Measurements from ENCODE around the gene PRKD2.
A peak's percentile ranks its signal among the peaks of the same experiment; 100 is the strongest.

PRKD2 gene

GRCh38 chr19:46731584-46731983, 14.7 kb upstream of the PRKD2 start:
- ChIA-PET CTCF (interaction anchor here (0.7 to 6.3 kb wide), 6 partner anchors 8 to 70 kb away, joined by 3 to 69 read pairs (median 5); partner anchors contain the start of gene DACT3), POLR2A (interaction anchor here (0.6 to 1.4 kb wide), 2 partner anchors 18 to 23 kb away, joined by 3 to 6 read pairs; no protein-coding TSS in a partner anchor)
- Histone ChIP-seq H3K4me1 (ENCODE audit: control insufficient read depth, insufficient read depth, low read length) (no peaks in the 10 kb centered on the region; the same call in 1 of the 2 replicates), H3K27ac (ENCODE audit: extremely low read depth, low read depth, low read length) (peak overlapping the region; percentile 30; the same call in 1 of the 2 replicates), H3K9me3 (ENCODE audit: control insufficient read depth, insufficient read depth, low read depth, low read length) (no peaks in the 10 kb centered on the region), H3K36me3 (ENCODE audit: control insufficient read depth in 2 of 2, insufficient read depth in 1 of 2, low read length in 2 of 2) (peaks cover 40 to 88% of the 10 kb centered on the region in 2 experiments), H3K4me3 (ENCODE audit: low read depth, low read length) (no peak overlapping the region)
- no peak for TF ChIP-seq AEBP2 (tag by site-specific recombination; IDR thresholded peaks at IDR 0.05; ENCODE audit: borderline replicate concordance)
- TF ChIP-seq ZNF2 (tag by site-specific recombination; IDR thresholded peaks at IDR 0.05) = no peak
- TF ChIP-seq ZNF777 (tag by site-specific recombination; IDR thresholded peaks at IDR 0.05; ENCODE audit: borderline replicate concordance) = no peak
- no peak for TF ChIP-seq ZNF610 (tag by site-specific recombination; IDR thresholded peaks at IDR 0.05; ENCODE audit: borderline replicate concordance)
- no peak for TF ChIP-seq ZNF768 (tag by site-specific recombination; IDR thresholded peaks at IDR 0.05)
- no peak for TF ChIP-seq BCL11A (tag by site-specific recombination; IDR thresholded peaks at IDR 0.05; ENCODE audit: low read depth)
- no peak for TF ChIP-seq ZNF792 (tag by site-specific recombination; IDR thresholded peaks at IDR 0.05)
- no peak; the same call in 1 of the 2 replicates for TF ChIP-seq ZNF600 (tag by site-specific recombination; IDR thresholded peaks at IDR 0.05)
- TF ChIP-seq ZBTB21 (tag by site-specific recombination; IDR thresholded peaks at IDR 0.05) = no peak
- TF ChIP-seq ZNF37A (tag by site-specific recombination; IDR thresholded peaks at IDR 0.05) = no peak

GRCh38 chr19:46731007-46731501, 14.1 kb upstream of the PRKD2 start:
- Histone ChIP-seq H3K4me3 (ENCODE audit: low read depth, low read length) (no peak overlapping the region), H3K4me1 (ENCODE audit: control insufficient read depth, insufficient read depth, low read length) (no peaks in the 10 kb centered on the region; the same call in 1 of the 2 replicates), H3K27ac (ENCODE audit: extremely low read depth, low read depth, low read length) (no peak overlapping the region), H3K9me3 (ENCODE audit: control insufficient read depth, insufficient read depth, low read depth, low read length) (no peaks in the 10 kb centered on the region), H3K36me3 (ENCODE audit: control insufficient read depth in 2 of 2, insufficient read depth in 1 of 2, low read length in 2 of 2) (peaks cover 40 to 91% of the 10 kb centered on the region in 2 experiments)
- ChIA-PET CTCF (interaction anchor here (0.5 to 6.3 kb wide), 8 partner anchors 18 to 158 kb away, joined by 3 to 69 read pairs (median 4); partner anchors contain the start of gene DACT3), POLR2A (interaction anchor here (0.6 to 1.4 kb wide), 3 partner anchors 17 to 23 kb away, joined by 3 to 6 read pairs (median 4); no protein-coding TSS in a partner anchor)
- TF ChIP-seq OVOL3 (tag by site-specific recombination; IDR thresholded peaks at IDR 0.05) = no peak
- TF ChIP-seq PRDM10 (tag by site-specific recombination; IDR thresholded peaks at IDR 0.05) = 0 out of 2 replicates have a peak, but pooled peaks have one; percentile 27

- H3K27ac ChIP-seq (ENCODE audit: extremely low read depth, low read depth, low read length) = no peak overlapping the region
- no peaks in the 10 kb centered on the region; the same call in 1 of the 2 replicates for H3K4me1 ChIP-seq (ENCODE audit: control insufficient read depth, insufficient read depth, low read length)
- no peaks in the 10 kb centered on the region for H3K9me3 ChIP-seq (ENCODE audit: control insufficient read depth, insufficient read depth, low read depth, low read length)
- H3K4me3 ChIP-seq (ENCODE audit: low read depth, low read length) = no peak overlapping the region
- TF ChIP-seq GLI4 (tag by site-specific recombination; IDR thresholded peaks at IDR 0.05) (no peak), REST (tag by site-specific recombination; IDR thresholded peaks at IDR 0.05) (peak; percentile 35; the same call in 1 of the 2 replicates), ZNF600 (tag by site-specific recombination; IDR thresholded peaks at IDR 0.05) (0 out of 2 replicates have a peak, but pooled peaks have one; percentile 27)
- H3K36me3 ChIP-seq (ENCODE audit: control insufficient read depth in 2 of 2, insufficient read depth in 1 of 2, low read length in 2 of 2) = peaks cover 38 to 95% of the 10 kb centered on the region in 2 experiments
- CTCF ChIA-PET = interaction anchor here (0.5 to 6.3 kb wide), 12 partner anchors 11 to 252 kb away, joined by 3 to 69 read pairs (median 3); partner anchors contain the start of gene DACT3
- POLR2A ChIA-PET = interaction anchor here (1.0 kb wide), 1 partner anchor 17 kb away, joined by 4 read pairs; no protein-coding TSS in a partner anchor
Observed at GRCh38 chr19:46730595-46730994, 13.7 kb upstream of the PRKD2 start.
